HEK293 (cell line): ENCODE data around the gene SLC38A10.

Source experiments
- MZF1 ChIP-seq: fragments of 450-650 bp; formaldehyde crosslinking; IDR thresholded peaks from 2 replicates; pipeline ENCODE4 v1.5.1; 2017; ENCODE audit warnings: missing biosample characterization, missing genetic modification characterization, borderline replicate concordance
- SETDB1 ChIP-seq: IDR thresholded peaks from one replicate; pipeline ENCODE4 v1.6.1; 2017; ENCODE audit warnings: mild to moderate bottlenecking, low read length, moderate library complexity, mixed read lengths; ENCODE audit not compliant: insufficient read length
- ZFP37 ChIP-seq: fragments of 450-650 bp; formaldehyde crosslinking; IDR thresholded peaks from 2 replicates; pipeline ENCODE4 v1.5.1; 2016; ENCODE audit warnings: missing biosample characterization, missing genetic modification characterization
- ZNF146 ChIP-seq: fragments of 450-650 bp; formaldehyde crosslinking; IDR thresholded peaks from 2 replicates; pipeline ENCODE4 v1.5.1; 2016; ENCODE audit warnings: missing biosample characterization, missing genetic modification characterization
- ZNF473 ChIP-seq: fragments of 450-650 bp; formaldehyde crosslinking; IDR thresholded peaks from 2 replicates; pipeline ENCODE4 v1.5.1; 2017; ENCODE audit warnings: missing biosample characterization, missing genetic modification characterization
- ZNF664 ChIP-seq: fragments of 450-650 bp; formaldehyde crosslinking; IDR thresholded peaks from 2 replicates; pipeline ENCODE4 v1.5.1; 2016; ENCODE audit warnings: missing biosample characterization, missing genetic modification characterization
- ZNF830 ChIP-seq: fragments of 450-650 bp; IDR thresholded peaks from 2 replicates; pipeline ENCODE4 v1.5.0; 2018; ENCODE audit warnings: missing biosample characterization, missing genetic modification characterization, low read depth, mild to moderate bottlenecking, moderate library complexity
- TF ChIP-seq, protein P1 (sequence below): fragments of 450-650 bp; formaldehyde crosslinking; IDR thresholded peaks from 2 replicates; pipeline ENCODE4 v1.5.1; 2016; ENCODE audit warnings: missing biosample characterization, missing genetic modification characterization

DNA sequence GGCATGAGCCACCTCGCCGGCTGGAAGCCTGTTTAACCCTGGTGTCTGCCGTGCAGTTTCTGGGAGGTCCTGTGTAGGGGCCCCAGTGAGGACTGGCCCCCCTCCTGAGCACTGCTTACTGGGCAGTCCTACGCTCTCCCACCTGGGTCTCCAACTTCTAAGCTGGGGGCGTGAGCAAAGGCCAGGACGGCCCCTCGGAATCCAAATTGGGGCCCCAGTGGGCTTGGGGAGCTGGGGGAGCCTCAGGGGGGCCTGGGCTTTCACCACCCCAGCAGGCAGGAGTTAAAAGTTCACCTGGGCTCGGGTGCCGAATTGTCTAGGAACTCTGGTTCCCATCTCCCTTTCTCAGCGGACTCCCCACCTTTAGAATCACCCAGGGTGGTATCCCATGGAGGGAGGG, 7.2 kb upstream of the SLC38A10 start:
- TF ChIP-seq, protein P1, sequence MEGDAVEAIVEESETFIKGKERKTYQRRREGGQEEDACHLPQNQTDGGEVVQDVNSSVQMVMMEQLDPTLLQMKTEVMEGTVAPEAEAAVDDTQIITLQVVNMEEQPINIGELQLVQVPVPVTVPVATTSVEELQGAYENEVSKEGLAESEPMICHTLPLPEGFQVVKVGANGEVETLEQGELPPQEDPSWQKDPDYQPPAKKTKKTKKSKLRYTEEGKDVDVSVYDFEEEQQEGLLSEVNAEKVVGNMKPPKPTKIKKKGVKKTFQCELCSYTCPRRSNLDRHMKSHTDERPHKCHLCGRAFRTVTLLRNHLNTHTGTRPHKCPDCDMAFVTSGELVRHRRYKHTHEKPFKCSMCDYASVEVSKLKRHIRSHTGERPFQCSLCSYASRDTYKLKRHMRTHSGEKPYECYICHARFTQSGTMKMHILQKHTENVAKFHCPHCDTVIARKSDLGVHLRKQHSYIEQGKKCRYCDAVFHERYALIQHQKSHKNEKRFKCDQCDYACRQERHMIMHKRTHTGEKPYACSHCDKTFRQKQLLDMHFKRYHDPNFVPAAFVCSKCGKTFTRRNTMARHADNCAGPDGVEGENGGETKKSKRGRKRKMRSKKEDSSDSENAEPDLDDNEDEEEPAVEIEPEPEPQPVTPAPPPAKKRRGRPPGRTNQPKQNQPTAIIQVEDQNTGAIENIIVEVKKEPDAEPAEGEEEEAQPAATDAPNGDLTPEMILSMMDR (tag by site-specific recombination): no peak
- TF ChIP-seq ZNF830: no peak
- no peak for TF ChIP-seq MZF1 (tag by site-specific recombination)
- no peak for TF ChIP-seq ZNF473 (tag by site-specific recombination)
- TF ChIP-seq ZNF146 (tag by site-specific recombination): no peak
- TF ChIP-seq ZFP37 (tag by site-specific recombination): no peak
- no peak for TF ChIP-seq ZNF664 (tag by site-specific recombination)
- TF ChIP-seq SETDB1: no peak
